DND-41 (cell line): ENCODE data around the gene BTN1A1.

ENCODE experiments used
- EZH2 ChIP-seq: IDR thresholded peaks from 3 replicates; pipeline ENCODE4 v1.6.1; 2012; ENCODE audit warnings: borderline replicate concordance, low read depth, mild to moderate bottlenecking, moderate library complexity, low read length, inconsistent platforms; ENCODE audit not compliant: severe bottlenecking
- TF ChIP-seq, protein P1 (sequence below): IDR thresholded peaks from 2 replicates; pipeline ENCODE4 v1.5.1; 2012; ENCODE audit warnings: borderline replicate concordance, low read length, moderate library complexity, mild to moderate bottlenecking; ENCODE audit not compliant: poor library complexity, severe bottlenecking; ENCODE audit errors: extremely low read depth

DNA sequence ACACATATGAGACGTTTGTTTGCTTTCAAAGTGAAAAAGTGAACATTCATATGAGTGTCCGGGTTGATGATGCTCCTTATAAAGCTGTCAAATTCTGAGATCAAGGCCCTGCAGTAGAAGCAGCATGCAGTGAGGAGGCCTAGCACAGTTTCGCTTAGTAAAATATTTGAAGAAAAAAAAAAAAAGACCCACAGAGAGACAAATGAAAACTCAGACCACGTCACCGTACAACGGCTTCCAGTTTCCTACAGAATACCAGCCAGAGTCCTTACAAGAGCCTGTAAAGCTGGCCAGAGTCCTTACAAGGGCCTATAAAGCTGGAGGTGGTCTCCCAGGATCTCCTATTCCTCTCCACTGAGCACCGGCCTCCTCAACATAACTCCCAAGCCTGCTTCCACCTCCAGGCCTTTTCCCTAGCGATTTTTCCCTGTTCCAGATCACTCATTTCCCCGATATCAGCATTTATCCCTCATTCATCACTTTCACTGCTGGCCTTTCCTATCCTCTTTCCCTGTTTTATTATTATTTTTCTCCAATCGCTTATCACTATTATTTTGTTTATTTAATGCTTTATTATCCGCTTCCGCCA is 36.6 kb downstream of the BTN1A1 start:
- TF ChIP-seq, protein P1, sequence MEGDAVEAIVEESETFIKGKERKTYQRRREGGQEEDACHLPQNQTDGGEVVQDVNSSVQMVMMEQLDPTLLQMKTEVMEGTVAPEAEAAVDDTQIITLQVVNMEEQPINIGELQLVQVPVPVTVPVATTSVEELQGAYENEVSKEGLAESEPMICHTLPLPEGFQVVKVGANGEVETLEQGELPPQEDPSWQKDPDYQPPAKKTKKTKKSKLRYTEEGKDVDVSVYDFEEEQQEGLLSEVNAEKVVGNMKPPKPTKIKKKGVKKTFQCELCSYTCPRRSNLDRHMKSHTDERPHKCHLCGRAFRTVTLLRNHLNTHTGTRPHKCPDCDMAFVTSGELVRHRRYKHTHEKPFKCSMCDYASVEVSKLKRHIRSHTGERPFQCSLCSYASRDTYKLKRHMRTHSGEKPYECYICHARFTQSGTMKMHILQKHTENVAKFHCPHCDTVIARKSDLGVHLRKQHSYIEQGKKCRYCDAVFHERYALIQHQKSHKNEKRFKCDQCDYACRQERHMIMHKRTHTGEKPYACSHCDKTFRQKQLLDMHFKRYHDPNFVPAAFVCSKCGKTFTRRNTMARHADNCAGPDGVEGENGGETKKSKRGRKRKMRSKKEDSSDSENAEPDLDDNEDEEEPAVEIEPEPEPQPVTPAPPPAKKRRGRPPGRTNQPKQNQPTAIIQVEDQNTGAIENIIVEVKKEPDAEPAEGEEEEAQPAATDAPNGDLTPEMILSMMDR: no peak
- TF ChIP-seq EZH2: no peak
